HEK293T (cell line): Measurements from ENCODE around the gene PRSS2.

ENCODE experiments used
- ARNT ChIP-seq: fragments of 450-650 bp; IDR thresholded peaks from 2 replicates; pipeline ENCODE4 v1.6.1; 2017; ENCODE audit warnings: mild to moderate bottlenecking
- CTBP1 ChIP-seq: fragments of 450-650 bp; IDR thresholded peaks from 2 replicates; pipeline ENCODE4 v1.6.1; 2016; ENCODE audit warnings: borderline replicate concordance
- ELF4 ChIP-seq: fragments of 450-650 bp; IDR thresholded peaks from 2 replicates; pipeline ENCODE4 v1.6.1; 2017; ENCODE audit warnings: antibody characterized with exemption
- FOXA1 ChIP-seq: fragments of 450-650 bp; IDR thresholded peaks from 2 replicates; pipeline ENCODE4 v1.6.1; 2016; ENCODE audit warnings: mild to moderate bottlenecking
- FOXK2 ChIP-seq: fragments of 450-650 bp; IDR thresholded peaks from 2 replicates; pipeline ENCODE4 v1.6.1; 2016; ENCODE audit warnings: mild to moderate bottlenecking
- FOXM1 ChIP-seq: fragments of 450-650 bp; IDR thresholded peaks from 2 replicates; pipeline ENCODE4 v1.6.1; 2017; ENCODE audit warnings: mild to moderate bottlenecking, borderline replicate concordance
- L3MBTL2 ChIP-seq: fragments of 450-650 bp; conservative IDR thresholded peaks from 2 replicates; pipeline ENCODE4 v1.6.1; 2016; ENCODE audit warnings: mild to moderate bottlenecking
- SP1 ChIP-seq: fragments of 450-650 bp; IDR thresholded peaks from 2 replicates; pipeline ENCODE4 v1.6.1; 2017
- SUZ12 ChIP-seq: fragments of 450-650 bp; IDR thresholded peaks from 2 replicates; pipeline ENCODE4 v1.6.1; 2016; ENCODE audit warnings: mild to moderate bottlenecking
- TARDBP ChIP-seq: fragments of 450-650 bp; IDR thresholded peaks from 2 replicates; pipeline ENCODE4 v1.6.1; 2016
- ZNF384 ChIP-seq: fragments of 450-650 bp; IDR thresholded peaks from 2 replicates; pipeline ENCODE4 v1.6.1; 2016
- TF ChIP-seq, protein P1 (sequence below): fragments of 450-650 bp; IDR thresholded peaks from 2 replicates; pipeline ENCODE4 v1.6.1; 2016

- no peak for TF ChIP-seq FOXA1
- no peak for TF ChIP-seq SP1
- TF ChIP-seq SUZ12: no peak
- TF ChIP-seq ELF4: no peak
- no peak for TF ChIP-seq L3MBTL2
- no peak for TF ChIP-seq ARNT
- no peak for TF ChIP-seq ZNF384
- no peak for TF ChIP-seq FOXK2
- no peak for TF ChIP-seq TARDBP
- TF ChIP-seq CTBP1: no peak
- TF ChIP-seq, protein P1, sequence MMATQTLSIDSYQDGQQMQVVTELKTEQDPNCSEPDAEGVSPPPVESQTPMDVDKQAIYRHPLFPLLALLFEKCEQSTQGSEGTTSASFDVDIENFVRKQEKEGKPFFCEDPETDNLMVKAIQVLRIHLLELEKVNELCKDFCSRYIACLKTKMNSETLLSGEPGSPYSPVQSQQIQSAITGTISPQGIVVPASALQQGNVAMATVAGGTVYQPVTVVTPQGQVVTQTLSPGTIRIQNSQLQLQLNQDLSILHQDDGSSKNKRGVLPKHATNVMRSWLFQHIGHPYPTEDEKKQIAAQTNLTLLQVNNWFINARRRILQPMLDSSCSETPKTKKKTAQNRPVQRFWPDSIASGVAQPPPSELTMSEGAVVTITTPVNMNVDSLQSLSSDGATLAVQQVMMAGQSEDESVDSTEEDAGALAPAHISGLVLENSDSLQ: no peak
- TF ChIP-seq FOXM1: no peak
Observed at GRCh38 chr7:142800088-142800487, 29.3 kb downstream of the PRSS2 start.
